Medulla oblongata (tissue), 1 donor: ENCODE measurements around the gene NLGN1.
A peak's percentile ranks its signal among the peaks of the same experiment; 100 is the strongest.

Experiments
- DNase-seq: peaks from one replicate; pipeline ENCODE4 v3.0.0-alpha.2; 2015; ENCODE audit errors: extremely low spot score

Gene NLGN1

DNA sequence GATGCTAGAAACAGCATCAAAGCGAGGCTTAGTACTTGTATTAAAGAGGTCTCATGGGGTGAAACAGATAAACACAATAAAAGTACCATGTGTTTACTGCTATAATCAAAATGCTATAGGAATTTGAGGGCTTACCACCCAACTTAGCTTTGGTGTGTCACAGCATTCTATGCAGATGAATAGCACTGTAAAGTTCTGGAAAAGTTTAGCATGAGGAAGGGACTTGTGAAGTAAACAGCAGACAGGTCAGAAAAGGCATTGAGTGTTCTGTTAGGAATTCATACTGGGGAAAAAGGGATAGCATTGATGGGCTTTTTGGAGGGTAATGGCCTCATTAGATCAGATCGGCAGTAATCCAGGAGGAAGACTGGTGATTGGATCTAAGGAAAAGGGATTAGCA lies 505.3 kb downstream of the NLGN1 start:
- DNase-seq = no peak

DNA sequence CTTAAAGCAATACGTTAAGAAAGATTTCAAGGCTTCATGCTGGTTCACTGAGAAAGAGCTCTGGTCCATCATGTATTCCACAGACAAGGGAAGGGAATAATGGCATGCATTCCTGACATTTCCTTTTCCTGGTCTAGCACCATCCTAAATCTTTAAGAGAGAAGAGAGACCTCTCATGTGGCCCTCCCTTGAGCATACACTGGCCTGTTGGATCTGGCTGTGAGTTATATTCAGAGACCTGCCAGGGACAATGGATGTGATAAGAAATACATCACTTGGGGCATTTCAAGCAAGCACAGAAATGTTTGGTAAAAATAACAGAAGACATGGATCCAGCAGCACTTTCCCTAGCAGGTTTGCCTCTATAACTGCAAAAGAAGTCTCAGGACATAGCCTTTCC lies 507.8 kb downstream of the NLGN1 start:
- DNase-seq = no peak

GRCh38 chr3:173911446-173911845 lies 513.9 kb downstream of the NLGN1 start:
- peak; percentile 78 for DNase-seq

DNA sequence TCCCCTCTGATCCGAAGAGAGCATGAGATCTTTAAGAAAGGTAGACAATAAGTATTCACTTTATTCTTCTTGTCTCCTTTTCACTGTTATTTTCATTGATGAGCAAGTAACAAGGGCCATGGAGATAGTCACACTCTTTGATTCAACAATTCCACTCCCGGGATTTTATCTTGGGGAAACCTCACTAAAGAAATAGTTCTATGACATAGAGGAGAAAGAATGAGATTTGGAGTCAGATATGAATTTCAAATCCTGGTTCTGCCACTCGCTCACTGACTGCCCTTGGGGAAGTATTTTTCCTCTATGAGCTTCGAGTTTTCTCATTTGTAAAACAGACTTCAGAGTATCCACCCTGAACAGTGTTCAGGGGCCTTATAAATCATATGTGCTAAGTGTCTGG lies 514.6 kb downstream of the NLGN1 start:
- DNase-seq = peak; percentile 50

GRCh38 chr3:173913397-173913796 lies 515.9 kb downstream of the NLGN1 start:
- DNase-seq = peak; percentile 36

DNA sequence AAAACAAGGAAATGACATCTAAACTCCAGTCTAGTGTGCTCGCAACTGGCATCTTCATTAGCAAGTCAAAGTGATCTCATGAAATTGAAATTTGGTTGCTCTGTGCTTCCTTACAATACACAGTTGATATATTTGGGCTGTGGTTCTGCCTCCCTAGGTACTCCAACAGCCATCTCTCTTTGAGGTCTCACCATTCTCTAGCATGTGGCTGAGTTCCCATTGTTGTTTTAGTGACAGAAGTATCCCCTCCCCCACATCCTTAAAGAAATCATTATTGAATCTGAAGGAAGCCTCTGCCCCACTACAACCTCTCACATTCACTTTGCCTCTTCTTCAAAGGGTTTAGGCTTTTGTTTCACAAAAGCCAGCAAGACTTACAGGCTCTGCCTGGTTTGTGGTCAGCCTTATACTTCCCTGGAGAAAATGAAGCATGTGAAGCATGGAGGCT lies 516.5 kb downstream of the NLGN1 start:
- no peak for DNase-seq

- DNase-seq = no peak
Measured at GRCh38 chr3:173916799-173917198, 519.3 kb downstream of the NLGN1 start.

GRCh38 chr3:173920386-173920785 lies 522.8 kb downstream of the NLGN1 start:
- DNase-seq = no peak

- DNase-seq = no peak
Measured at GRCh38 chr3:173921732-173922131, 524.2 kb downstream of the NLGN1 start.

DNA sequence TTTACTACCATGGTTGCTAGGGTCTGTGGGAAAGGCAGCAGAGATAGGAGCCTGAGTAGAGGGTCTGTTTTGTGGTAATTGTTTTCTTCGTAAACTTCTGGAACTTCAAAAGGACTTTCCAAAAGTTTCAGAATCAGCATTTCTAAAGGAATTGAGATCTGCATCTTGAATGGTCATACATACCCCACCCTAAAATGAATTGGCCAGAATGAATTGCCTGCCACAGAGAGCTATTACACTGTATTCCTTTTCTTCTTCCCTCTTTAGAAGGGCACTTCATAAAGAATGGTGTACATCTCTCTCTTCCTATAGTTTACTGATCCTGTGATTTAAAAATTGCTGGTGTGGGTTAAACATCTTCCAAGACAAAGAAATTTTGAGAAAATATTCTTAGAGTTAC lies 525.7 kb downstream of the NLGN1 start:
- DNase-seq = no peak

DNA sequence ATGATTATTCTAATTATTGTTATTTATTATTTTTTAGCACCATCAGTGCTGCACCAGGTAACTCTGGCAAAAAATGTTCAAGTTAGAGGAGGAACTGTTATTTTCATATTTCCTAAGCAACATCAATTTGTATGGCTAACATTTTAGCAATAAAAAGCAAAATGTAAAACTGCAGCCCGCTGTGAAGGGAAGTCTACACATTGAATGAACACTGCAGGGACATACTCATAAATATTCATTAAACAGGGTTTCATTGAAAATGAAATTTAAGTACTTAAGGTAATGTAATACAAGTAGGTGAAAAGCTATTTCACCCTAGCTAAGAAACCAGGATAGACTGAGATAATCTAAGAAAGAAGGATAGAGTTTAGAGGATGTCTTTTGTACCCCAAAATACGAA lies 532.7 kb downstream of the NLGN1 start:
- DNase-seq = no peak

- no peak for DNase-seq
Measured at GRCh38 chr3:173932624-173933023, 535.1 kb downstream of the NLGN1 start.

DNA sequence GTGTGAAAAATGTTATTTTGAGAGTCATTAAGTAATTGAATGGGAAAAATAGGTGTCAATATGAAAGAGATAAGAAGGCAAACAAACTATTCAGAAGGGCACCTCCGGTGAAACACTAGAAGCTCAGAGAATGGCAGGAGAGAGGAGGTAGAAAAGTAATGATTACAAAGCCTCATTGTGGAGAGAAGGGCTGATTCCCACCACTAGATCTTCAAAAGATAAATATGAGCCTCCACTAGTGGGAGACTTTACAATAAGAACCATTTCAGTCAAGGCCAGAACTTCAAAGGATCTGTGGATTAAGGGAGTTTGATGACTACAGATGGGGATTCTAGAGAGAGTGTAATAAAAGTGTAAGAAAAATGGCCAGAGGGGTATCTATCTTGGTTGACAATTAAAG lies 535.6 kb downstream of the NLGN1 start:
- DNase-seq = no peak

GRCh38 chr3:173936316-173936715 lies 538.8 kb downstream of the NLGN1 start:
- no peak for DNase-seq

DNA sequence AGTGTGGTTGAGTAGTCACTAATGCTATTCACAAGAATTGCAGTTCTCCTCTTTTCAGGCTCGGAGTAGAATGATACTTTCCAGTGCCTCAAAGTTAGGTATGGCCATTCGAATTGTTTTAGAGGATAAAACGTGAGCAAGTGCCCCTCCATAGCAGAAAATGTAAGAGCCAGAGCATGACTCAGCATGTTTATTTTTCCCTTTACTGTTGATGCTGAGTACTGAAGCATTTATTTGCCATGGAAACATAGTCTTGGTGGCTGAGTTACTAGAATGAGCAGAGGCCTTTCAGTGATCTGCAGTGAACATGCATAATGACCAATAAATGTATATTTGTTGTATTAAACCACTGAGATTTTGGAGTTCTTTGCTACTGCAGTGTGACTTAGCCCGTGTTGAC lies 540.6 kb downstream of the NLGN1 start:
- no peak for DNase-seq

- DNase-seq = no peak
Measured at GRCh38 chr3:173938616-173939015, 541.1 kb downstream of the NLGN1 start.

- DNase-seq = no peak
Measured at GRCh38 chr3:173939331-173939730, 541.8 kb downstream of the NLGN1 start.

DNA sequence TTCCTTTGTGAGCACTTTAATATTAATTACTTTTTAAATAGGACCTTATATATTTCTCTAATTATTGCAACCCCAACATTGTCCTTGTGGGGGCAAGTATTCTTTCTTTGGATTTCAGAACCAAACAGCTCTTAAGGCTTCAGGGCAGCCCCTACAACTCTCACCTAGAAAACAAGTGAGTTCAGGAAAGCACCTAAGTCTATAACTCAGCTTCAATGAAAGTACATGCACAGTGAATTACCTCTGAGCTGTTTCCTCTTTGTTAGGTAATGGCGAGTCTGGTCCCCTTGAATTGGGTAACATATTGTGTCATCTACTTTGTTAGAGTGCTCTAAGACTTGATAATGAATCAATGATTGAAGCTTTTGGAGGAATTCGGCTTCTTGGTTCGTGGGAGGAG lies 545.7 kb downstream of the NLGN1 start:
- DNase-seq = no peak

- no peak for DNase-seq
Measured at GRCh38 chr3:173945170-173945569, 547.6 kb downstream of the NLGN1 start.

- DNase-seq = no peak
Measured at GRCh38 chr3:173945806-173946205, 548.3 kb downstream of the NLGN1 start.

DNA sequence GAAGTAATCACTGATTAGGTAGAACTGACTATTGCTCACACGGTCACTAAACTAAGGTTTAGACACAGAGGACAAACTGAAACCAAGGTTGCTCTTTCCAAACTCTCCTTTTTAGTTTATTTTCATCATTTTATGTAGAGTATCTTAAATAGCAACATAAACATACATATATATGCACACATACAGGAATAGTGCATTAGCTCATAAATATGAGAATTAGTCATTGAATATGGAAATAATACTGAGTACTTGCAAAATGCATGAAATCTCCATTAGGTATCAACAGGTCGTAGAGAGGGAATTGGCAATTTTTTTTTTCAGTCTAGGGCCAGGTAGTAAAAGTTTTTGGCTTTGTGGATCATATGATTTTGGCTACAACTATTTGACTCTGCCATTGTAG lies 557.1 kb downstream of the NLGN1 start:
- no peak for DNase-seq

- no peak for DNase-seq
Measured at GRCh38 chr3:173957646-173958045, 560.1 kb downstream of the NLGN1 start.

GRCh38 chr3:173958805-173959204 lies 561.3 kb downstream of the NLGN1 start:
- no peak for DNase-seq

DNA sequence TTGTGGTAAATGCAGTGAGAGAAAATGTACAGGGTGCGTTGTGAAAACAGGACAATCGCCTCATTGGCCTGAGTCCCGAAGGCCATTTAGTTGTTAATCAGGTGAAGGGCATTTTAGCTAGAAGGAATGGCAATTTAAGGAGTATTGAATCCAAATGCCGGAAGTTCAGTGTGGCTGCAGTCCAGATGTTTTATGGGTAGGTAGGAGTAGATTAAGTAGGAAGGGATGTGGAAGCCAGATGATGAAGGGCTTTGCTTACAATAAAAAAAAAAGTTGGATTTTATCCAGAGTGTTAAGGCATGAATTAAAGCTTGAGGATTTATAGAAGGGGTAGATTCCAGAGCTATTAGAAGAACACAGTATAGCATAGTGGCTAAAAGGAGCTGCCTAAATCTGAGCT lies 572.7 kb downstream of the NLGN1 start:
- no peak for DNase-seq

GRCh38 chr3:173976281-173976680 lies 578.7 kb downstream of the NLGN1 start:
- no peak for DNase-seq
